DND-41 (cell line): ENCODE data around the gene JDP2.

Experiments used
- CTCF ChIP-seq: IDR thresholded peaks from 2 replicates; pipeline ENCODE4 v1.5.1; 2012; ENCODE audit warnings: borderline replicate concordance, low read length, moderate library complexity, mild to moderate bottlenecking; ENCODE audit not compliant: poor library complexity, severe bottlenecking; ENCODE audit errors: extremely low read depth
- EZH2 ChIP-seq: IDR thresholded peaks from 3 replicates; pipeline ENCODE4 v1.6.1; 2012; ENCODE audit warnings: borderline replicate concordance, low read depth, mild to moderate bottlenecking, moderate library complexity, low read length, inconsistent platforms; ENCODE audit not compliant: severe bottlenecking

DNA sequence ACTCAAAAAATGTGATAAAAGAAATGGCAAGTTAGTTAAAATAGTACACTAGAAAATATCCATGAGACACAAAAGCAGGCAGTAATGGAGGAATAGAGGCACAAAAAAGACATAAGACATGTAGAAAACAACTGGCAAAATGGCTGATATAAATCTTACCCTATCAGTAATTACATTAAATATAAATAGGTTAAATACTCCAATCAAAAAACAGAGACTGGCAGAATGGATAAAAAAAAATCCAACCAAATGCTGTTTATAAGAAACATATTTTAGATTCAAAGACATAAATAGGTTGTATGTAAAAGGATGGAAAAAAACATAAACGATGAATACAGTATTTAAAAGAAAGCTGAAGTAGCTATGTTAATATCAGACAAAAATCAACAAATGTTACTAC is 79.1 kb downstream of the JDP2 start:
- TF ChIP-seq CTCF (no peak), EZH2 (no peak)
